NCI-H1092 treated with DMSO at 0.1 percent for 48 hours (cell line): ENCODE data around the gene TNFSF15.

Source experiments
- DNase-seq: peaks from one replicate; lab custom pipeline; 2025; lab: John Stamatoyannopoulos, UW

Gene TNFSF15

DNA sequence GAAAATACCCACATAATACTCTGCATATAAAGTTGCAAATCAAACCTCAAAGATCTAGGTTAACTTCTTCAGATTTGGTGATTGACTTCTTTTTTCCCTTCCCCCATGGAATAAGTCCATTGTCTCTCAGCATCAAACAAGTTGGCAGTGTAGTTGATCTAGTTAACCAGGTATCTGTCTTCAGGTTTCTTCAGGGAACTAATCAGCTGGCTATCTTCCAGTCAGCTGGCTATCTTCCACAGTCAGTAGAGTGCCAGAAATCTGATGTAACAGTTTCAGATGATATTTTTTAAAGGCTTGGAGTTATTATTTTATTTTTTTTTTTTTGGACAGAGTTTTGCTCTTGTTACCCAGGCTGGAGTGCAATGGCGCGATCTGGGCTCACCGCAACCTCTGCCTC is 16.8 kb downstream of the TNFSF15 start:
- no peak for DNase-seq

GRCh38 chr9:114787781-114788498 is 17.9 kb downstream of the TNFSF15 start:
- no peak for DNase-seq

GRCh38 chr9:114787214-114787613 is 18.6 kb downstream of the TNFSF15 start:
- no peak for DNase-seq

- no peak for DNase-seq
Observed at GRCh38 chr9:114785866-114786650, 19.8 kb downstream of the TNFSF15 start.

DNA sequence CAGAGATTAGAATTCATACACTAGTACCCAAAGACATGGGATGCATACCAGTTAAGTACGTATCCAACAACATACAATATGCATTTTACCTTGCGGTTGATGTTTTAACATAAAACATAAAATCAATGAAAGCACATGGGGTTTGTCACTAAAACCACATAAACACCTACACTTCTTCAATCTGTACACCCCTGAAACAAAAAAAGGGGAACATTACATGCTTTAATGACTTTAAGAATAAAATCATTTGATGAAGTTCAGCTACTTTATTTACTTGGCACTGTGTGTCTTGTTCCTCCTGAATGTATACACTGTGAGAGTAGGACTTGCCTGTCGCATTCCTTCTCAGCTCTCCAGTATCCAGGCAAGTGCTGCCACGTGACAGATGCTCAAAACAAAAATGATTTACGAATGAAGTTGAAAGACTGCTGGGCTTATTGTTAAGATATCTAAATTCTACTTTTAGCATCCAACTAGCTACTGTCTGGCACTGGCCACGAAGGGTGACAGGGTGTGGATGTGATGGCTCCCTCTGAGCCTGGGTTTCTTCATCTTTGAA is 21.0 kb downstream of the TNFSF15 start:
- no peak for DNase-seq

DNA sequence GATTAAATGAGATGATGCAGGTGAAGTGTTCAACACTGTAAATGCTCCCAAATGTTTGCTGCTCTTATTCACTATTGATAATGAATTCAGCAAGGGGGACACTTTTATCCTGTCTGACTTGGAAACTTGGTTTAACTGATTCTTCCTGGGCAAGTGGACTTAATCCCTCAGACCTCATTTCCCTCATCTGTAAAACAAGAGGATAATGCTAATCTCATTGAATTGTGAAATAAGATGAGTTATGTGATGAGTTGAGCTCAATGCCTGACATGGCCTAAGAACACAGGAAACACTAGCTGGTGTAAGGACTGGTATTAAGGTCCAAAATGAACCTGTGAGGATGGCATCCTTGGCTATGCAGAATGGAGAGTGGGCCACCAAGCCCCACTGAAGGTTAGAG is 23.3 kb downstream of the TNFSF15 start:
- no peak for DNase-seq

GRCh38 chr9:114779352-114779845 is 26.4 kb downstream of the TNFSF15 start:
- DNase-seq, result peak; percentile 36

- DNase-seq, result no peak
Observed at GRCh38 chr9:114777821-114778609, 27.8 kb downstream of the TNFSF15 start.

- DNase-seq, result no peak
Observed at GRCh38 chr9:114776683-114777399, 29.0 kb downstream of the TNFSF15 start.

GRCh38 chr9:114775981-114776380 is 29.9 kb downstream of the TNFSF15 start:
- no peak for DNase-seq

GRCh38 chr9:114775121-114775520 is 30.7 kb downstream of the TNFSF15 start:
- no peak for DNase-seq

GRCh38 chr9:114774524-114774923 is 31.3 kb downstream of the TNFSF15 start:
- DNase-seq, result no peak

GRCh38 chr9:114771889-114772288 is 34.0 kb downstream of the TNFSF15 start:
- no peak for DNase-seq

GRCh38 chr9:114770991-114771390 is 34.8 kb downstream of the TNFSF15 start:
- no peak for DNase-seq

DNA sequence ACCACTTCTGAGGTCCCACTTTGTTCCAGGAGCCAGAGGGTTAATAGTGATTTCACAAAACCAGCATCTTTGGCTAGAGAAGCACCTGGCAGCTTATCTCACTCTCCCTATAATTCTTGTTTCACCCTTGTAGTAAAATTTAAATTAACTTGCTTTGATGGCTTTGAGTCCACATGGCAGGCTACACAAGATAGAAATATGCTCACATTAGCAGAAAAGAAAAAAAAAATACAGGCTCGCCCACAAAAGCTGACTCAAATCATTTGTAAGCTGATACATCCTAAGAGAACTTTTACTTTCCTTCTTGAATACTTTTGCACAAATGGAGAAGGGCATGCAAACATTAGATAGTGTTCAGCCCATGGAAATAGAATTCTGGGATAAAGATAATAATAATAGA is 36.2 kb downstream of the TNFSF15 start:
- DNase-seq, result no peak

DNA sequence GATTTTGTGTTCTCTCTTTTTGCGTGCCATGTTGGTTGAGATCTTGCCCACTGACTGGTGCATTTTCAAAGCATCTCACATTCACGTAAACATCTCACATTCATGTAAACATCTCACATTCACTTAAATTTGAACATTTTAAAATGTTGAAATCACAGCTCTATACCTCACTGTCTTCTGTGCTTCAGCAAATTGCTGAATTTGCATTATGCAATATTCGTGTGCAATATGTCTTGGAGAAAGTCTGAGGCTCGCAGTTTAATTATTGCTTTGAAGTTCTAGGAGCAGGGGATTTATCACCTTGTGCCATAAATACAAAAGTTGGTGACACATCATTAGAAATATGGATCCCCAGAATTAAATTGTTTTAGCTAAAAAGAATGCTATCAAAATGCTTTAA is 42.6 kb downstream of the TNFSF15 start:
- DNase-seq, result no peak

DNA sequence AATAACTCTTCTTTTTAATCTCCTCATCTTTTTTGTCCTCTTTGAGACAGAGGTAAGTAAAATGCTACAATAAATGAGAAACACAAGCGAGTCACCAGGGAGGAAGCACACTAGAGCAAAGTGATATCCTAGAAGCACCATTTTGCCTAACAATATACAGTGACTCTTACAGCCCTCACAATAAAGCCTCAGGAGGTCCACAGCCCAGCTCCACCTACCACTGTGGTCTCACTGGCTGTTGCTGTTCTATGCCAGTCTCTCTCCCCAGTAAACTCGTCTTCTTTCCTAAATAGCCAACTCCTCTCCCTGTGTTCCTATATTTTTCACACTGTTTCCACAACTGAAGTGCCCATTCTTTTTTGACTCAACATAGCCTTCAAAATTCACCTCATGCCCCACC is 44.3 kb downstream of the TNFSF15 start:
- DNase-seq, result no peak

DNA sequence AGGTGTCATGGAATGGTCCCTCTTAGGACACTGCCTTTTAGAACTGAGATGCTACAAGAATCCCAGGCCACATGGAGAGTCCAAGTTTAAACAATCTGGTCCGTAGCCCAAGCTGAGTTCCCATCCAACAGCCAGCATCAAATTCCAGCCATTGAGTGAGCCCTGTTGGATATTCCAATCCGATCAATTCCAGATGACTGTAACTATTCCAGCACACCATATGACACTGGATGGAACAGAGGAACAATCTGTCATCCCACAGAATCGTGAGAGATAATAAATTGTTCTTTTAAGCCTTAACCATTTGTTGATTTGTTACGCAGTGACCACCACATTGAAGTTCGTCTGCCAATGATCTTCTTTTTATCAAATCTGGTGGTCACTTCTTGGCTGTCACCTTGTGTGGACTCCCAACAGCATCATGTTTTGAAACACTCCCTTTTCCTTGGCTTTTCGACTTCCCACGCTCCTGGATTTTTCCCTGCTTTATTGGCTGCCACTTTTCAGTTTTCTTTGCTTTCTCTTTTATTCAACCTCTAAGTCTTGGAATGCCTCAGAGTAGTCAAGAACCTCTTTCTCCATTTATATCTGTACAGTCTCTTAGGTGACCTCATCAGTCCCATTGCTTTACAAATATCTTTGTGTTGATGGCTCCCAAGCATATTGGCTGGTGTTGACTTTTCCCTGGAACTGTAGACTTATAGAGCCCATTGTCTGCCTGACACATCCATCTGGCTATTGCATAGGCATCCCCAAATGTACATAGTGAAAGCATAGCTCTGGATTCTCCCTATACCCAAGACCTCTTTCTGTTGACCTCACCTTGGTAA is 46.1 kb downstream of the TNFSF15 start:
- DNase-seq, result no peak

GRCh38 chr9:114757984-114758383 is 47.9 kb downstream of the TNFSF15 start:
- no peak for DNase-seq

DNA sequence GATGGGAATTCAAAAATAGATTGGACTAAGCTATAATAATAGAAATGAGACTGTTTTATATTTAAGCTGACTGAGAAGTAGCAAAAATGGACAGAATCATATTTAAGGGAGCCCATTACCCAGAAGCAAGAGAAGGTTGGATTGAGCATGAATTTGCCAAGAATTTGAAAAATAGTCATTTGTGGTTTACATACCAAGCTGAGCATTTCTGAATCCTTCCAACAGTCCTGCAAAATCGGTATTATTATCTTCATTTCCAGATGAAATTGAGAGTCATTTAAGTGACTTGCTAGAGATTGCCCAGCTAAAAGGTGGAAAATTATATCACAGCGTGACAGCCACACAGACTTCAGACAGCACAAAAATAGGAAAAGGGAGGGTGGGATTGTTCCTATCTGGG is 48.4 kb downstream of the TNFSF15 start:
- DNase-seq, result no peak

GRCh38 chr9:114756920-114757319 is 48.9 kb downstream of the TNFSF15 start:
- DNase-seq, result no peak
